WTC11 (cell line): ENCODE data around the gene EDC4.

ENCODE experiments used
- CREB1 ChIP-seq: sonication (generic); formaldehyde crosslinking; IDR thresholded peaks from 2 replicates; pipeline ENCODE4 v1.8.0; 2023; ENCODE audit warnings: mild to moderate bottlenecking, missing genetic modification reagents
- FOXJ3 ChIP-seq: sonication (generic); formaldehyde crosslinking; IDR thresholded peaks from 2 replicates; pipeline ENCODE4 v1.9.0; 2021; ENCODE audit warnings: missing genetic modification reagents, mild to moderate bottlenecking, borderline replicate concordance
- MXD4 ChIP-seq: fragments of 250-450 bp; sonication (Bioruptor Pico); IDR thresholded peaks from 2 replicates; pipeline ENCODE4 v1.8.0; 2021; ENCODE audit warnings: mild to moderate bottlenecking, moderate library complexity, borderline replicate concordance
- RELA ChIP-seq: sonication (generic); formaldehyde crosslinking; IDR thresholded peaks from 2 replicates; pipeline ENCODE4 v1.8.1; 2022; ENCODE audit warnings: missing genetic modification reagents, mild to moderate bottlenecking, borderline replicate concordance
- ZNF263 ChIP-seq: sonication (generic); formaldehyde crosslinking; IDR thresholded peaks from 2 replicates; pipeline ENCODE4 v1.8.1; 2022; ENCODE audit warnings: low read depth, mild to moderate bottlenecking, moderate library complexity, missing genetic modification reagents
- TF ChIP-seq, protein P1 (sequence below): fragments of 200-600 bp; IDR thresholded peaks from 2 replicates; pipeline ENCODE4 v1.8.0; 2022; ENCODE audit warnings: antibody characterized with exemption
- TF ChIP-seq, protein P2 (sequence below): sonication (generic); formaldehyde crosslinking; IDR thresholded peaks from 2 replicates; pipeline ENCODE4 v1.8.0; 2022; ENCODE audit warnings: mild to moderate bottlenecking, missing genetic modification reagents

DNA sequence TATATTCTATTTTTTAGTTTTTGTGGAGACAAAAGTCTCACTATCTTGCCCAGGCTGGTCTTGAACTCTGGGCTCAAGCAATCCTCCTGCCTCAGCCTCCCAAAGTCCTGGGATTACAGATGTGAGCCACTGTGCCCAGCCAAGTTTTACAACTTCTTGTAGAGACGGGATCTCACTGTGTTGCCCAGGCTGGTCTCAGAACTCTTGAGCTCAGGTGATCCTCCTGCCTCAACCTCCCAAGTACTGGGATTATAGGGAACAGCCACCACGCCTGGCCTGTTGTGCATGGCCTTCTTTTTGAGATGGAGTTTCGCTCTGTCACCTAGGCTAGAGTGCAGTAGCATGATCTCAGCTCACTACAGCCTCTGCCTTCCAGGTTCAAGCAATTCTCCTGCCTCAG is 19.2 kb upstream of the EDC4 start:
- TF ChIP-seq, protein P1, sequence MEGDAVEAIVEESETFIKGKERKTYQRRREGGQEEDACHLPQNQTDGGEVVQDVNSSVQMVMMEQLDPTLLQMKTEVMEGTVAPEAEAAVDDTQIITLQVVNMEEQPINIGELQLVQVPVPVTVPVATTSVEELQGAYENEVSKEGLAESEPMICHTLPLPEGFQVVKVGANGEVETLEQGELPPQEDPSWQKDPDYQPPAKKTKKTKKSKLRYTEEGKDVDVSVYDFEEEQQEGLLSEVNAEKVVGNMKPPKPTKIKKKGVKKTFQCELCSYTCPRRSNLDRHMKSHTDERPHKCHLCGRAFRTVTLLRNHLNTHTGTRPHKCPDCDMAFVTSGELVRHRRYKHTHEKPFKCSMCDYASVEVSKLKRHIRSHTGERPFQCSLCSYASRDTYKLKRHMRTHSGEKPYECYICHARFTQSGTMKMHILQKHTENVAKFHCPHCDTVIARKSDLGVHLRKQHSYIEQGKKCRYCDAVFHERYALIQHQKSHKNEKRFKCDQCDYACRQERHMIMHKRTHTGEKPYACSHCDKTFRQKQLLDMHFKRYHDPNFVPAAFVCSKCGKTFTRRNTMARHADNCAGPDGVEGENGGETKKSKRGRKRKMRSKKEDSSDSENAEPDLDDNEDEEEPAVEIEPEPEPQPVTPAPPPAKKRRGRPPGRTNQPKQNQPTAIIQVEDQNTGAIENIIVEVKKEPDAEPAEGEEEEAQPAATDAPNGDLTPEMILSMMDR, result no peak
- TF ChIP-seq, protein P2, sequence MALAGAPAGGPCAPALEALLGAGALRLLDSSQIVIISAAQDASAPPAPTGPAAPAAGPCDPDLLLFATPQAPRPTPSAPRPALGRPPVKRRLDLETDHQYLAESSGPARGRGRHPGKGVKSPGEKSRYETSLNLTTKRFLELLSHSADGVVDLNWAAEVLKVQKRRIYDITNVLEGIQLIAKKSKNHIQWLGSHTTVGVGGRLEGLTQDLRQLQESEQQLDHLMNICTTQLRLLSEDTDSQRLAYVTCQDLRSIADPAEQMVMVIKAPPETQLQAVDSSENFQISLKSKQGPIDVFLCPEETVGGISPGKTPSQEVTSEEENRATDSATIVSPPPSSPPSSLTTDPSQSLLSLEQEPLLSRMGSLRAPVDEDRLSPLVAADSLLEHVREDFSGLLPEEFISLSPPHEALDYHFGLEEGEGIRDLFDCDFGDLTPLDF, result no peak
- TF ChIP-seq MXD4 (no peak), RELA (CRISPR knock-in tag) (no peak), FOXJ3 (CRISPR knock-in tag) (no peak), ZNF263 (CRISPR knock-in tag) (no peak), CREB1 (no peak)
